Erythroblast (primary cell): Measurements from ENCODE around the gene GIMAP8.
"Not testable (repeated sequence)": the region's sequence is repeated elsewhere in the genome, so short reads cannot be mapped to it uniquely, and the experiment has no call there.

ENCODE experiments used
- GATA1 ChIP-seq: IDR thresholded peaks from 2 replicates; pipeline ENCODE4 v1.6.1; 2011; ENCODE audit warnings: low read depth, mild to moderate bottlenecking, control low read depth, low read length, moderate library complexity
- POLR2A ChIP-seq: IDR thresholded peaks from 2 replicates; pipeline ENCODE4 v1.6.1; 2011; ENCODE audit warnings: mild to moderate bottlenecking, low read length

GRCh38 chr7:150483514-150483913 lies 33.1 kb downstream of the GIMAP8 start:
- TF ChIP-seq POLR2A, GATA1: not testable (repeated sequence)
